H1 (cell line): ENCODE measurements around the gene CHD9NB. TPM values are rescaled to one million over a fixed set of nuclear protein-coding genes. Genes with fewer than 3 reads are reported as not detected.
A peak's percentile ranks its signal among the peaks of the same experiment; 100 is the strongest.

ENCODE experiments used
- CTCF ChIA-PET: fragments of 300-600 bp; sonication (Branson Sonifier 250); formaldehyde crosslinking; loops from one replicate; lab custom pipeline; 2021; ENCODE audit not compliant: partially characterized antibody; lab: Charles Lee
- POLR2A ChIA-PET: fragments of 300-600 bp; sonication (Branson Sonifier 250); formaldehyde crosslinking; loops from one replicate; lab custom pipeline; 2021; ENCODE audit warnings: inconsistent platforms; ENCODE audit not compliant: partially characterized antibody; lab: Charles Lee
- DNase-seq, 2 experiments: peaks; one replicate each; pipeline versions ENCODE4 v3.0.0 to v3.0.0-alpha.2; 2010 to 2022; ENCODE audit warnings: low spot score in 2 of 2, low read depth in 1 of 2, mixed read lengths in 1 of 2
- FAIRE-seq: peaks from 2 replicates; lab custom pipeline; 2011; peaks lifted over from hg19 to GRCh38; lab: Jason Lieb, UNC
- H2AFZ ChIP-seq: 2 replicates; pipeline ENCODE4 v1.8.1; 2012; ENCODE audit warnings: low read length, inconsistent platforms
- H2AK5ac ChIP-seq: 2 replicates; pipeline ENCODE4 v1.6.1; 2013; ENCODE audit warnings: low read depth, low read length
- H2BK120ac ChIP-seq: replicated peaks from 2 replicates; pipeline ENCODE3; 2013; ENCODE audit warnings: low read depth, low read length, inconsistent platforms
- H2BK12ac ChIP-seq: 2 replicates; pipeline ENCODE4 v1.6.1; 2013; ENCODE audit warnings: low read depth, low read length
- H2BK15ac ChIP-seq: 2 replicates; pipeline ENCODE4 v1.6.1; 2013; ENCODE audit warnings: low read length
- H2BK20ac ChIP-seq: 2 replicates; pipeline ENCODE4 v1.6.1; 2013; ENCODE audit warnings: low read length
- H2BK5ac ChIP-seq: 2 replicates; pipeline ENCODE4 v1.6.1; 2013; ENCODE audit warnings: low read depth, low read length
- H3K14ac ChIP-seq: 2 replicates; pipeline ENCODE4 v1.6.1; 2013; ENCODE audit warnings: inconsistent platforms; ENCODE audit not compliant: insufficient read length
- H3K18ac ChIP-seq: 2 replicates; pipeline ENCODE4 v1.6.1; 2013; ENCODE audit warnings: low read length; ENCODE audit errors: extremely low read depth
- H3K23ac ChIP-seq: 2 replicates; pipeline ENCODE4 v1.6.1; 2013; ENCODE audit warnings: inconsistent platforms; ENCODE audit not compliant: insufficient read length
- H3K23me2 ChIP-seq: 2 replicates; pipeline ENCODE4 v1.6.1; 2013; ENCODE audit warnings: low read depth, low read length
- H3K27ac ChIP-seq: 2 replicates; pipeline ENCODE4 v1.6.1; 2011; ENCODE audit warnings: low read depth, low read length, inconsistent platforms
- H3K27me3 ChIP-seq, 4 experiments: replicated peaks in 1 of 4; 1 replicate in 1 of 4; 2 replicates in 3 of 4; pipeline versions ENCODE4 v1.6.1 to v1.8.1; 2011 to 2013; ENCODE audit warnings: low read length in 3 of 4, mild to moderate bottlenecking in 3 of 4, inconsistent platforms in 2 of 4, mixed read lengths in 2 of 4, moderate library complexity in 1 of 4; ENCODE audit not compliant: control insufficient read depth in 3 of 4, insufficient read depth in 3 of 4; ENCODE audit errors: extremely low read depth in 1 of 4
- H3K36me3 ChIP-seq, 4 experiments: 2 replicates each; pipeline versions ENCODE4 v1.6.1 to v1.8.1; 2011 to 2013; ENCODE audit warnings: mild to moderate bottlenecking in 4 of 4, low read length in 3 of 4, moderate library complexity in 2 of 4, control low read depth in 1 of 4, inconsistent platforms in 1 of 4; ENCODE audit not compliant: insufficient read depth in 4 of 4, control insufficient read depth in 2 of 4
- H3K4ac ChIP-seq: replicated peaks from 2 replicates; pipeline ENCODE3; 2013; ENCODE audit warnings: low read length, low read depth, mixed read lengths, inconsistent platforms; ENCODE audit not compliant: insufficient read length
- H3K4me1 ChIP-seq, 4 experiments: replicated peaks in 1 of 4; 1 replicate in 1 of 4; 2 replicates in 3 of 4; pipeline versions ENCODE4 v1.6.1 to v1.8.1; 2011 to 2013; ENCODE audit warnings: low read length in 3 of 4, inconsistent platforms in 2 of 4, mixed read lengths in 1 of 4; ENCODE audit not compliant: insufficient read depth in 4 of 4, control insufficient read depth in 3 of 4
- H3K4me2 ChIP-seq, 2 experiments: 2 replicates each; pipeline versions ENCODE4 v1.6.1 to v1.8.1; 2011 to 2013; ENCODE audit warnings: low read depth in 2 of 2, low read length in 2 of 2, control low read depth in 1 of 2, inconsistent platforms in 1 of 2, mild to moderate bottlenecking in 1 of 2; ENCODE audit not compliant: insufficient read depth in 1 of 2
- H3K4me3 ChIP-seq, 4 experiments: fragments of 200-600, 300-600 bp in 1 of 4; sonication (generic), shearing (Covaris generic), sonication (Bioruptor Twin) in 1 of 4; 2 replicates each; pipeline versions ENCODE4 v1.5.1 to v1.8.1; 2011 to 2016; ENCODE audit warnings: low read length in 4 of 4, low read depth in 3 of 4, control low read depth in 2 of 4, inconsistent platforms in 2 of 4, mild to moderate bottlenecking in 2 of 4, mixed read lengths in 1 of 4, moderate library complexity in 1 of 4; ENCODE audit not compliant: insufficient read depth in 2 of 4; ENCODE audit errors: extremely low read depth in 1 of 4
- H3K56ac ChIP-seq: replicated peaks from 2 replicates; pipeline ENCODE3; 2013; ENCODE audit warnings: low read depth, mild to moderate bottlenecking, mixed read lengths, low read length, inconsistent platforms; ENCODE audit not compliant: insufficient read length
- H3K79me1 ChIP-seq: 2 replicates; pipeline ENCODE4 v1.6.1; 2013; ENCODE audit warnings: low read depth, low read length, control low read depth
- H3K79me2 ChIP-seq, 2 experiments: 2 replicates each; pipeline versions ENCODE4 v1.6.1 to v1.8.1; 2012 to 2013; ENCODE audit warnings: low read length in 2 of 2, mild to moderate bottlenecking in 2 of 2, inconsistent platforms in 1 of 2; ENCODE audit not compliant: insufficient read depth in 2 of 2, control insufficient read depth in 1 of 2
- H3K9ac ChIP-seq, 4 experiments: replicated peaks in 1 of 4; 1 replicate in 1 of 4; 2 replicates in 3 of 4; pipeline versions ENCODE4 v1.6.1 to v1.8.1; 2011 to 2013; ENCODE audit warnings: low read depth in 3 of 4, low read length in 3 of 4, control low read depth in 2 of 4, mild to moderate bottlenecking in 2 of 4, moderate library complexity in 2 of 4, inconsistent platforms in 1 of 4; ENCODE audit errors: extremely low read depth in 1 of 4
- H3K9me3 ChIP-seq, 2 experiments: 2 replicates each; pipeline versions ENCODE4 v1.6.1 to v1.8.1; 2012 to 2013; ENCODE audit warnings: mild to moderate bottlenecking in 2 of 2, moderate library complexity in 2 of 2, control low read depth in 1 of 2, inconsistent platforms in 1 of 2, low read depth in 1 of 2, low read length in 1 of 2, mixed read lengths in 1 of 2; ENCODE audit not compliant: insufficient read depth in 2 of 2
- H4K20me1 ChIP-seq, 2 experiments: replicated peaks in 1 of 2; 2 replicates each; pipeline versions ENCODE3 to v1.8.1; 2011 to 2013; ENCODE audit warnings: inconsistent platforms in 2 of 2, low read length in 2 of 2, mild to moderate bottlenecking in 1 of 2; ENCODE audit not compliant: insufficient read depth in 2 of 2, control insufficient read depth in 1 of 2
- H4K5ac ChIP-seq: 2 replicates; pipeline ENCODE4 v1.6.1; 2013; ENCODE audit warnings: low read length, low read depth, mixed read lengths, inconsistent platforms; ENCODE audit not compliant: insufficient read length
- H4K8ac ChIP-seq: 2 replicates; pipeline ENCODE4 v1.8.0; 2013; ENCODE audit warnings: mild to moderate bottlenecking, moderate library complexity, low read length, inconsistent platforms; ENCODE audit not compliant: insufficient read depth; ENCODE audit errors: extremely low read depth
- H4K91ac ChIP-seq: replicated peaks from 2 replicates; pipeline ENCODE3; 2013; ENCODE audit warnings: low read length, mixed read lengths, inconsistent platforms; ENCODE audit not compliant: insufficient read length
- BACH1 ChIP-seq: IDR thresholded peaks from 2 replicates; pipeline ENCODE4 v1.6.1; 2012; ENCODE audit warnings: low read length, improper control_type of control experiment
- BCL11A ChIP-seq, 2 experiments: IDR thresholded peaks; one replicate each; pipeline ENCODE4 v1.6.1; 2011; ENCODE audit warnings: low read depth in 2 of 2, low read length in 2 of 2, mild to moderate bottlenecking in 2 of 2
- CTBP2 ChIP-seq: IDR thresholded peaks from 2 replicates; pipeline ENCODE4 v1.7.0; 2011; ENCODE audit warnings: borderline replicate concordance, mild to moderate bottlenecking, moderate library complexity, mixed read lengths, low read length; ENCODE audit not compliant: insufficient read depth, insufficient read length
- EZH2 ChIP-seq: fragments of 200-600 bp; sonication (generic); IDR thresholded peaks from 2 replicates; pipeline ENCODE4 v1.7.1; 2012; ENCODE audit warnings: low read depth, mild to moderate bottlenecking, moderate library complexity, low read length, inconsistent platforms; ENCODE audit not compliant: severe bottlenecking
- KDM5A ChIP-seq: fragments of 200-600 bp; IDR thresholded peaks from 2 replicates; pipeline ENCODE4 v1.7.1; 2012; ENCODE audit warnings: mild to moderate bottlenecking, low read length, inconsistent platforms, mixed read lengths
- PHF8 ChIP-seq: fragments of 200-600 bp; sonication (generic); conservative IDR thresholded peaks from 2 replicates; pipeline ENCODE4 v1.7.1; 2012; ENCODE audit warnings: low read depth, mild to moderate bottlenecking, inconsistent platforms, low read length, moderate library complexity
- POU5F1 ChIP-seq: IDR thresholded peaks from 2 replicates; pipeline ENCODE4 v1.6.1; 2011; ENCODE audit warnings: low read depth, mild to moderate bottlenecking, low read length, moderate library complexity
- RNF2 ChIP-seq: fragments of 200-900, 300-1000 bp; sonication (generic); IDR thresholded peaks from 2 replicates; pipeline ENCODE4 v1.7.1; 2016; ENCODE audit warnings: borderline replicate concordance, low read depth, mild to moderate bottlenecking, antibody characterized with exemption, low read length; ENCODE audit not compliant: poor library complexity, severe bottlenecking; ENCODE audit errors: missing control alignments
- SP1 ChIP-seq: IDR thresholded peaks from 2 replicates; pipeline ENCODE4 v1.6.1; 2011; ENCODE audit warnings: low read depth, low read length
- TCF12 ChIP-seq: IDR thresholded peaks from 2 replicates; pipeline ENCODE4 v1.6.1; 2011; ENCODE audit warnings: low read depth, mild to moderate bottlenecking, low read length
- WGBS, 2 experiments: shearing (Covaris generic) in 1 of 2; methylation state at CpG; one replicate each; pipeline versions ENCODE4 v1.1.6 to v1.1.7; 2013 to 2015; ENCODE audit warnings: low lambda C conversion rate in 2 of 2, mixed read lengths in 2 of 2, inconsistent platforms in 1 of 2, low coverage in 1 of 2, missing lambda C conversion rate in 1 of 2; ENCODE audit not compliant: insufficient replicate concordance in 2 of 2, insufficient coverage in 1 of 2, insufficient read length in 1 of 2; ENCODE audit errors: extremely low coverage in 1 of 2, missing lambda C conversion rate in 1 of 2; 5-methylcytosine and 5-hydroxymethylcytosine counted together
- polyA plus RNA-seq, 7 experiments: library from polyadenylated mRNA; depleted of rRNA in 3 of 7; stranded (reverse) in 5 of 7; unstranded in 2 of 7; fragments of >200 nt in 5 of 7; fragments of 200-250 nt in 2 of 7; gene quantifications; 1 replicate in 5 of 7; 2 replicates in 1 of 7; 4 replicates in 1 of 7; pipeline versions ENCODE4 v1.2.1 to v1.2.3, GENCODE V29; 2011 to 2013; ENCODE audit warnings: missing spikeins in 2 of 7, mixed read lengths in 2 of 7
- total RNA-seq: library from RNA; stranded (reverse); fragmentation: NEBNext Ultra II Directional; extraction: Animal tissue kit (Norgen Biotek cat#: 25700); gene quantifications from 2 replicates; pipeline ENCODE4 v1.2.1, GENCODE V29; 2021

Gene CHD9NB
- total and polyA plus RNA-seq, 2 of the 8 experiments (the other 6 are each of a cell fraction or from before 2014, with no cell fraction given): 4.5 to 5.9 TPM

GRCh38 chr16:53045341-53046220 is 7.1 kb downstream of the CHD9NB start:
- Histone ChIP-seq H3K27me3 (no peaks in the 10 kb centered on the region), H2BK15ac (no peak overlapping the region), H3K4ac (no peak overlapping the region), H3K56ac (no peak overlapping the region), H3K79me2 (peaks cover 0 to 10% of the 10 kb centered on the region in 2 experiments; a peak in 2 of 4 replicates), H3K23me2 (peaks cover 21% of the 10 kb centered on the region), H4K91ac (no peak overlapping the region), H4K5ac (no peak overlapping the region), H2BK12ac (peak overlapping the region; percentile 81; the same call in 1 of the 2 replicates), H3K79me1 (no peaks in the 10 kb centered on the region), H3K14ac (no peak overlapping the region), H2BK120ac (no peak overlapping the region), H4K8ac (no peak overlapping the region), H3K9ac (no peak overlapping the region), H3K27ac (no peak overlapping the region), H2BK20ac (no peak overlapping the region), H3K18ac (no peak overlapping the region), H2BK5ac (no peak overlapping the region), H2AFZ (no peak overlapping the region), H3K36me3 (no peaks in the 10 kb centered on the region), H3K9me3 (peaks cover 4 to 8% of the 10 kb centered on the region in 2 experiments), H3K4me2 (no peak overlapping the region; a peak in 1 of 4 replicates), H3K4me3 (no peak overlapping the region), H3K23ac (no peak overlapping the region), H3K4me1 (peaks cover 2 to 27% (median 21%) of the 10 kb centered on the region in 4 experiments; a peak in 6 of 7 replicates), H2AK5ac (peak overlapping the region; percentile 34; the same call in 1 of the 2 replicates), H4K20me1 (no peaks in the 10 kb centered on the region)
- CTCF ChIA-PET: interaction anchor here (1.1 to 1.7 kb wide), 3 partner anchors 9 to 23 kb away, joined by 4 to 9 read pairs (median 4); partner anchors contain the start of gene CHD9
- FAIRE-seq (no peak), DNase-seq (no peak)
- POLR2A ChIA-PET: interaction anchor here (1.9 to 2.6 kb wide), 2 partner anchors 9 to 13 kb away, joined by 8 to 15 read pairs; partner anchors contain the start of gene CHD9
- WGBS, 2 experiments: 86% methylated on average over 6 of the region's 6 CpGs; no CpG with 5 or more reads in 1 of the 2 experiments
- TF ChIP-seq SP1 (no peak), CTBP2 (no peak), RNF2 (no peak), PHF8 (no peak), KDM5A (no peak), TCF12 (no peak), EZH2 (no peak), BACH1 (no peak), BCL11A (IDR thresholded peaks at IDR 0.05; ENCODE audit: low read depth in 2 of 2, low read length in 2 of 2) (no peak), POU5F1 (no peak)
